OCI-LY7 (cell line): Measurements from ENCODE around the gene ZFYVE28. TPM values are rescaled to one million over a fixed set of nuclear protein-coding genes. Genes with fewer than 3 reads are reported as not detected.

Source experiments
- BruUV-seq: library from RNA; stranded (reverse); fragments of 400-500 nt; replicated peaks from 2 replicates; lab custom pipeline; 2021; lab: Mats Ljungman, UMichigan
- CTCF ChIA-PET: fragments of 300-600 bp; sonication (Branson Sonifier 250); formaldehyde crosslinking; loops from one replicate; lab custom pipeline; 2022; ENCODE audit warnings: antibody characterized with exemption; ENCODE audit not compliant: unreplicated experiment; lab: Charles Lee
- POLR2A ChIA-PET: fragments of 300-600 bp; sonication (Branson Sonifier 250); formaldehyde crosslinking; loops from one replicate; lab custom pipeline; 2022; ENCODE audit warnings: antibody characterized with exemption; lab: Charles Lee
- DNase-seq: peaks from one replicate; pipeline ENCODE4 v3.0.0-alpha.2; 2015; ENCODE audit warnings: low spot score
- H2AFZ ChIP-seq: fragments of 200-600 bp; sonication (generic), shearing (Covaris generic); 2 replicates; pipeline ENCODE4 v1.6.1; 2014; ENCODE audit warnings: mild to moderate bottlenecking, antibody characterized with exemption, low read length, moderate library complexity
- H3K27ac ChIP-seq: fragments of 200-600 bp; sonication (generic); 2 replicates; pipeline ENCODE4 v1.5.1; 2014; ENCODE audit warnings: mixed run types, low read depth, mild to moderate bottlenecking, moderate library complexity, low read length, inconsistent platforms; ENCODE audit not compliant: poor library complexity, severe bottlenecking
- H3K36me3 ChIP-seq: fragments of 200-600 bp; sonication (generic); 2 replicates; pipeline ENCODE4 v1.6.1; 2014; ENCODE audit warnings: mild to moderate bottlenecking, antibody characterized with exemption, low read length, moderate library complexity, mixed read lengths; ENCODE audit not compliant: insufficient read depth
- H3K4me1 ChIP-seq: fragments of 200-600 bp; sonication (generic); 2 replicates; pipeline ENCODE4 v1.5.1; 2014; ENCODE audit warnings: mild to moderate bottlenecking, low read length; ENCODE audit not compliant: insufficient read depth, poor library complexity, severe bottlenecking
- H3K4me2 ChIP-seq: fragments of 200-600 bp; sonication (generic); 2 replicates; pipeline ENCODE4 v1.6.1; 2014; ENCODE audit warnings: mild to moderate bottlenecking, low read length
- H3K4me3 ChIP-seq: fragments of 200-600 bp; sonication (generic); 2 replicates; pipeline ENCODE4 v1.5.1; 2014; ENCODE audit warnings: mild to moderate bottlenecking, low read depth, low read length; ENCODE audit not compliant: poor library complexity, severe bottlenecking
- H3K79me2 ChIP-seq: fragments of 200-600 bp; sonication (generic); 2 replicates; pipeline ENCODE4 v1.6.1; 2016; ENCODE audit warnings: low read depth, mild to moderate bottlenecking, low read length, moderate library complexity, mixed read lengths; ENCODE audit not compliant: insufficient read depth
- H3K9me2 ChIP-seq: fragments of 200-600 bp; sonication (generic); 2 replicates; pipeline ENCODE4 v1.6.1; 2016; ENCODE audit warnings: mild to moderate bottlenecking, low read length, mixed read lengths; ENCODE audit not compliant: insufficient read depth
- H3K9me3 ChIP-seq: fragments of 200-600 bp; sonication (generic); 2 replicates; pipeline ENCODE4 v1.6.1; 2014; ENCODE audit warnings: mild to moderate bottlenecking, mixed run types, low read length, mixed read lengths
- H4K20me1 ChIP-seq: fragments of 200-600 bp; sonication (generic); 2 replicates; pipeline ENCODE4 v1.6.1; 2014; ENCODE audit warnings: mild to moderate bottlenecking, antibody characterized with exemption, low read length, moderate library complexity, mixed read lengths; ENCODE audit not compliant: insufficient read depth
- EZH2phosphoT487 ChIP-seq: fragments of 200-600 bp; sonication (generic); IDR thresholded peaks from 2 replicates; pipeline ENCODE4 v1.6.1; 2018; ENCODE audit warnings: low read depth, borderline replicate concordance, mild to moderate bottlenecking, mixed run types, antibody characterized with exemption, low read length, moderate library complexity, mixed read lengths
- intact Hi-C: fragments of 100-400 bp; cut with micrococcal nuclease; formaldehyde crosslinking; loops from one replicate; pipeline ENCODE4 v1.10.0; 2022; ENCODE audit not compliant: unreplicated experiment
- total RNA-seq, 2 experiments: library from RNA; depleted of rRNA in 1 of 2; stranded (reverse); fragments of >200 nt in 1 of 2; shearing (Covaris generic) in 1 of 2; gene quantifications; 2 replicates each; pipeline ENCODE4 v1.2.3, GENCODE V29; 2014 to 2022
- TF ChIP-seq, protein P1 (sequence below): fragments of 200-600 bp; sonication (generic); conservative IDR thresholded peaks from 2 replicates; pipeline ENCODE4 v1.5.1; 2014; ENCODE audit warnings: mild to moderate bottlenecking, antibody characterized with exemption, low read length, moderate library complexity, mixed read lengths

The ZFYVE28 gene
- total RNA-seq, 2 experiments from 2014 or later = 0.32 TPM; not detected in 1

GRCh38 chr4:2332201-2332975 is 86.1 kb downstream of the ZFYVE28 start:
- BruUV-seq = no TSS peak
- Histone ChIP-seq H3K9me3 (no peaks in the 10 kb centered on the region), H3K4me1 (no peaks in the 10 kb centered on the region), H3K36me3 (no peaks in the 10 kb centered on the region), H3K4me2 (no peak overlapping the region), H4K20me1 (no peaks in the 10 kb centered on the region), H3K4me3 (no peak overlapping the region), H2AFZ (no peak overlapping the region), H3K79me2 (no peaks in the 10 kb centered on the region), H3K27ac (no peak overlapping the region), H3K9me2 (no peaks in the 10 kb centered on the region)
- intact Hi-C loops = no loop called here
- DNase-seq = no peak
- no peak for TF ChIP-seq EZH2phosphoT487
- TF ChIP-seq, protein P1, sequence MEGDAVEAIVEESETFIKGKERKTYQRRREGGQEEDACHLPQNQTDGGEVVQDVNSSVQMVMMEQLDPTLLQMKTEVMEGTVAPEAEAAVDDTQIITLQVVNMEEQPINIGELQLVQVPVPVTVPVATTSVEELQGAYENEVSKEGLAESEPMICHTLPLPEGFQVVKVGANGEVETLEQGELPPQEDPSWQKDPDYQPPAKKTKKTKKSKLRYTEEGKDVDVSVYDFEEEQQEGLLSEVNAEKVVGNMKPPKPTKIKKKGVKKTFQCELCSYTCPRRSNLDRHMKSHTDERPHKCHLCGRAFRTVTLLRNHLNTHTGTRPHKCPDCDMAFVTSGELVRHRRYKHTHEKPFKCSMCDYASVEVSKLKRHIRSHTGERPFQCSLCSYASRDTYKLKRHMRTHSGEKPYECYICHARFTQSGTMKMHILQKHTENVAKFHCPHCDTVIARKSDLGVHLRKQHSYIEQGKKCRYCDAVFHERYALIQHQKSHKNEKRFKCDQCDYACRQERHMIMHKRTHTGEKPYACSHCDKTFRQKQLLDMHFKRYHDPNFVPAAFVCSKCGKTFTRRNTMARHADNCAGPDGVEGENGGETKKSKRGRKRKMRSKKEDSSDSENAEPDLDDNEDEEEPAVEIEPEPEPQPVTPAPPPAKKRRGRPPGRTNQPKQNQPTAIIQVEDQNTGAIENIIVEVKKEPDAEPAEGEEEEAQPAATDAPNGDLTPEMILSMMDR = no peak
- ChIA-PET CTCF (no interaction called here), POLR2A (no interaction called here)

- no peaks in the 10 kb centered on the region for H3K36me3 ChIP-seq
- no peaks in the 10 kb centered on the region for H3K9me2 ChIP-seq
- no peaks in the 10 kb centered on the region for H3K4me1 ChIP-seq
- H3K4me3 ChIP-seq = no peak overlapping the region
- no peak for DNase-seq
- H2AFZ ChIP-seq = no peak overlapping the region
- POLR2A ChIA-PET = no interaction called here
- intact Hi-C loops = no loop called here
- no peak overlapping the region for H3K4me2 ChIP-seq
- no peaks in the 10 kb centered on the region for H4K20me1 ChIP-seq
- H3K79me2 ChIP-seq = no peaks in the 10 kb centered on the region
- no peak overlapping the region for H3K27ac ChIP-seq
- CTCF ChIA-PET = no interaction called here
- H3K9me3 ChIP-seq = no peaks in the 10 kb centered on the region
- no TSS peak for BruUV-seq
- no peak for TF ChIP-seq EZH2phosphoT487
- TF ChIP-seq, protein P1 = no peak
These were observed 86.8 kb downstream of the ZFYVE28 start for GRCh38 chr4:2331519-2332200.

DNA sequence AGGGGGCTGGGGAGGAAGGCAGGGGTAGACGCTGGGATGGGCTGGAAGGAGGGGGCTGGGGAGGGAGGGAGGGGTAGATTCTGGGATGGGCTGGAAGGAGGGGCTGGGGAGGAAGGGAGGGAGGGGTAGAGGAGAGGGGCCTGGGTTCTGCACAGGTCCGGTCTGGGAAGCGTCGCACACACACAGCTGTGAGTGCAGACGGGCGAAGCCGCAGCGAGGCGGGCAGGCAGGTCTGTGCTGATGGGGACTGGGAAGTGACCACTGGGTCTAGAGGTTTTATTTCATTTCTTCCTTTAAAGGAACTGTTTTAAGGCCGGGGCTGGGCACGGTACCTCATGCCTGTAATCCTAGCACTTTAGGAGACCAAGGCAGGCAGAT is 87.4 kb downstream of the ZFYVE28 start:
- ChIA-PET CTCF (no interaction called here), POLR2A (no interaction called here)
- Histone ChIP-seq H3K9me2 (no peaks in the 10 kb centered on the region), H3K27ac (no peak overlapping the region), H3K9me3 (no peaks in the 10 kb centered on the region), H3K79me2 (no peaks in the 10 kb centered on the region), H2AFZ (no peak overlapping the region), H3K36me3 (no peaks in the 10 kb centered on the region), H3K4me2 (no peak overlapping the region), H3K4me3 (no peak overlapping the region), H4K20me1 (no peaks in the 10 kb centered on the region), H3K4me1 (no peaks in the 10 kb centered on the region)
- TF ChIP-seq, protein P1 = no peak
- no peak for TF ChIP-seq EZH2phosphoT487
- DNase-seq = no peak
- no TSS peak for BruUV-seq
- intact Hi-C loops = no loop called here
